ENCODE data around the gene KLRD1.

- TF ChIP-seq POLR2A (IDR thresholded peaks at IDR 0.05; ENCODE audit: low read length) = no peak
- TF ChIP-seq GATA1 (IDR thresholded peaks at IDR 0.05; ENCODE audit: low read depth, low read length) = no peak
Measured at GRCh38 chr12:10374624-10375018, 67.0 kb downstream of the KLRD1 start.
